H1 (cell line): ENCODE results near the gene ASXL3. TPM values are rescaled to one million over a fixed set of nuclear protein-coding genes. Genes with fewer than 3 reads are reported as not detected.

Experiments used
- CTCF ChIA-PET: fragments of 300-600 bp; sonication (Branson Sonifier 250); formaldehyde crosslinking; loops from one replicate; lab custom pipeline; 2021; ENCODE audit not compliant: partially characterized antibody; lab: Charles Lee
- POLR2A ChIA-PET: fragments of 300-600 bp; sonication (Branson Sonifier 250); formaldehyde crosslinking; loops from one replicate; lab custom pipeline; 2021; ENCODE audit warnings: inconsistent platforms; ENCODE audit not compliant: partially characterized antibody; lab: Charles Lee
- DNase-seq, 2 experiments: peaks; one replicate each; pipeline versions ENCODE4 v3.0.0 to v3.0.0-alpha.2; 2010 to 2022; ENCODE audit warnings: low spot score in 2 of 2, low read depth in 1 of 2, mixed read lengths in 1 of 2
- FAIRE-seq: peaks from 2 replicates; lab custom pipeline; 2011; peaks lifted over from hg19 to GRCh38; lab: Jason Lieb, UNC
- H2AFZ ChIP-seq: 2 replicates; pipeline ENCODE4 v1.8.1; 2012; ENCODE audit warnings: low read length, inconsistent platforms
- H2AK5ac ChIP-seq: 2 replicates; pipeline ENCODE4 v1.6.1; 2013; ENCODE audit warnings: low read depth, low read length
- H2BK120ac ChIP-seq: replicated peaks from 2 replicates; pipeline ENCODE3; 2013; ENCODE audit warnings: low read depth, low read length, inconsistent platforms
- H2BK12ac ChIP-seq: 2 replicates; pipeline ENCODE4 v1.6.1; 2013; ENCODE audit warnings: low read depth, low read length
- H2BK15ac ChIP-seq: 2 replicates; pipeline ENCODE4 v1.6.1; 2013; ENCODE audit warnings: low read length
- H2BK20ac ChIP-seq: 2 replicates; pipeline ENCODE4 v1.6.1; 2013; ENCODE audit warnings: low read length
- H2BK5ac ChIP-seq: 2 replicates; pipeline ENCODE4 v1.6.1; 2013; ENCODE audit warnings: low read depth, low read length
- H3K14ac ChIP-seq: 2 replicates; pipeline ENCODE4 v1.6.1; 2013; ENCODE audit warnings: inconsistent platforms; ENCODE audit not compliant: insufficient read length
- H3K18ac ChIP-seq: 2 replicates; pipeline ENCODE4 v1.6.1; 2013; ENCODE audit warnings: low read length; ENCODE audit errors: extremely low read depth
- H3K23ac ChIP-seq: 2 replicates; pipeline ENCODE4 v1.6.1; 2013; ENCODE audit warnings: inconsistent platforms; ENCODE audit not compliant: insufficient read length
- H3K23me2 ChIP-seq: 2 replicates; pipeline ENCODE4 v1.6.1; 2013; ENCODE audit warnings: low read depth, low read length
- H3K27ac ChIP-seq: 2 replicates; pipeline ENCODE4 v1.6.1; 2011; ENCODE audit warnings: low read depth, low read length, inconsistent platforms
- H3K27me3 ChIP-seq, 4 experiments: replicated peaks in 1 of 4; 1 replicate in 1 of 4; 2 replicates in 3 of 4; pipeline versions ENCODE4 v1.6.1 to v1.8.1; 2011 to 2013; ENCODE audit warnings: low read length in 3 of 4, mild to moderate bottlenecking in 3 of 4, inconsistent platforms in 2 of 4, mixed read lengths in 2 of 4, moderate library complexity in 1 of 4; ENCODE audit not compliant: control insufficient read depth in 3 of 4, insufficient read depth in 3 of 4; ENCODE audit errors: extremely low read depth in 1 of 4
- H3K36me3 ChIP-seq, 4 experiments: 2 replicates each; pipeline versions ENCODE4 v1.6.1 to v1.8.1; 2011 to 2013; ENCODE audit warnings: mild to moderate bottlenecking in 4 of 4, low read length in 3 of 4, moderate library complexity in 2 of 4, control low read depth in 1 of 4, inconsistent platforms in 1 of 4; ENCODE audit not compliant: insufficient read depth in 4 of 4, control insufficient read depth in 2 of 4
- H3K4ac ChIP-seq: replicated peaks from 2 replicates; pipeline ENCODE3; 2013; ENCODE audit warnings: low read length, low read depth, mixed read lengths, inconsistent platforms; ENCODE audit not compliant: insufficient read length
- H3K4me1 ChIP-seq, 4 experiments: replicated peaks in 1 of 4; 1 replicate in 1 of 4; 2 replicates in 3 of 4; pipeline versions ENCODE4 v1.6.1 to v1.8.1; 2011 to 2013; ENCODE audit warnings: low read length in 3 of 4, inconsistent platforms in 2 of 4, mixed read lengths in 1 of 4; ENCODE audit not compliant: insufficient read depth in 4 of 4, control insufficient read depth in 3 of 4
- H3K4me2 ChIP-seq, 2 experiments: 2 replicates each; pipeline versions ENCODE4 v1.6.1 to v1.8.1; 2011 to 2013; ENCODE audit warnings: low read depth in 2 of 2, low read length in 2 of 2, control low read depth in 1 of 2, inconsistent platforms in 1 of 2, mild to moderate bottlenecking in 1 of 2; ENCODE audit not compliant: insufficient read depth in 1 of 2
- H3K4me3 ChIP-seq, 4 experiments: fragments of 200-600, 300-600 bp in 1 of 4; sonication (generic), shearing (Covaris generic), sonication (Bioruptor Twin) in 1 of 4; 2 replicates each; pipeline versions ENCODE4 v1.5.1 to v1.8.1; 2011 to 2016; ENCODE audit warnings: low read length in 4 of 4, low read depth in 3 of 4, control low read depth in 2 of 4, inconsistent platforms in 2 of 4, mild to moderate bottlenecking in 2 of 4, mixed read lengths in 1 of 4, moderate library complexity in 1 of 4; ENCODE audit not compliant: insufficient read depth in 2 of 4; ENCODE audit errors: extremely low read depth in 1 of 4
- H3K56ac ChIP-seq: replicated peaks from 2 replicates; pipeline ENCODE3; 2013; ENCODE audit warnings: low read depth, mild to moderate bottlenecking, mixed read lengths, low read length, inconsistent platforms; ENCODE audit not compliant: insufficient read length
- H3K79me1 ChIP-seq: 2 replicates; pipeline ENCODE4 v1.6.1; 2013; ENCODE audit warnings: low read depth, low read length, control low read depth
- H3K79me2 ChIP-seq, 2 experiments: 2 replicates each; pipeline versions ENCODE4 v1.6.1 to v1.8.1; 2012 to 2013; ENCODE audit warnings: low read length in 2 of 2, mild to moderate bottlenecking in 2 of 2, inconsistent platforms in 1 of 2; ENCODE audit not compliant: insufficient read depth in 2 of 2, control insufficient read depth in 1 of 2
- H3K9ac ChIP-seq, 4 experiments: replicated peaks in 1 of 4; 1 replicate in 1 of 4; 2 replicates in 3 of 4; pipeline versions ENCODE4 v1.6.1 to v1.8.1; 2011 to 2013; ENCODE audit warnings: low read depth in 3 of 4, low read length in 3 of 4, control low read depth in 2 of 4, mild to moderate bottlenecking in 2 of 4, moderate library complexity in 2 of 4, inconsistent platforms in 1 of 4; ENCODE audit errors: extremely low read depth in 1 of 4
- H3K9me3 ChIP-seq, 2 experiments: 2 replicates each; pipeline versions ENCODE4 v1.6.1 to v1.8.1; 2012 to 2013; ENCODE audit warnings: mild to moderate bottlenecking in 2 of 2, moderate library complexity in 2 of 2, control low read depth in 1 of 2, inconsistent platforms in 1 of 2, low read depth in 1 of 2, low read length in 1 of 2, mixed read lengths in 1 of 2; ENCODE audit not compliant: insufficient read depth in 2 of 2
- H4K20me1 ChIP-seq, 2 experiments: replicated peaks in 1 of 2; 2 replicates each; pipeline versions ENCODE3 to v1.8.1; 2011 to 2013; ENCODE audit warnings: inconsistent platforms in 2 of 2, low read length in 2 of 2, mild to moderate bottlenecking in 1 of 2; ENCODE audit not compliant: insufficient read depth in 2 of 2, control insufficient read depth in 1 of 2
- H4K5ac ChIP-seq: 2 replicates; pipeline ENCODE4 v1.6.1; 2013; ENCODE audit warnings: low read length, low read depth, mixed read lengths, inconsistent platforms; ENCODE audit not compliant: insufficient read length
- H4K8ac ChIP-seq: 2 replicates; pipeline ENCODE4 v1.8.0; 2013; ENCODE audit warnings: mild to moderate bottlenecking, moderate library complexity, low read length, inconsistent platforms; ENCODE audit not compliant: insufficient read depth; ENCODE audit errors: extremely low read depth
- H4K91ac ChIP-seq: replicated peaks from 2 replicates; pipeline ENCODE3; 2013; ENCODE audit warnings: low read length, mixed read lengths, inconsistent platforms; ENCODE audit not compliant: insufficient read length
- BACH1 ChIP-seq: IDR thresholded peaks from 2 replicates; pipeline ENCODE4 v1.6.1; 2012; ENCODE audit warnings: low read length, improper control_type of control experiment
- CBX8 ChIP-seq: fragments of 300-800, 300-1000 bp; sonication (generic); IDR thresholded peaks from 2 replicates; pipeline ENCODE4 v1.7.1; 2016; ENCODE audit warnings: low read depth, low read length, borderline replicate concordance
- CHD2 ChIP-seq: IDR thresholded peaks from 2 replicates; pipeline ENCODE4 v1.6.1; 2012; ENCODE audit warnings: low read length, improper control_type of control experiment
- CREB1 ChIP-seq: IDR thresholded peaks from 2 replicates; pipeline ENCODE4 v1.6.1; 2012; ENCODE audit warnings: inconsistent platforms
- EP300 ChIP-seq, 2 experiments: IDR thresholded peaks; 1 replicate in 1 of 2; 2 replicates in 1 of 2; pipeline ENCODE4 v1.6.1; 2011 to 2012; ENCODE audit warnings: low read depth in 2 of 2, low read length in 2 of 2, mild to moderate bottlenecking in 2 of 2, borderline replicate concordance in 1 of 2, inconsistent platforms in 1 of 2, moderate library complexity in 1 of 2
- GTF2F1 ChIP-seq: IDR thresholded peaks from 2 replicates; pipeline ENCODE4 v1.6.1; 2012; ENCODE audit warnings: low read depth, low read length, improper control_type of control experiment, borderline replicate concordance
- HDAC6 ChIP-seq: IDR thresholded peaks from one replicate; pipeline ENCODE4 v1.7.1; 2012; ENCODE audit warnings: low read depth, mild to moderate bottlenecking, inconsistent platforms, low read length, moderate library complexity
- KDM4A ChIP-seq: IDR thresholded peaks from one replicate; pipeline ENCODE4 v1.7.1; 2012; ENCODE audit warnings: low read depth, mild to moderate bottlenecking, moderate library complexity, low read length, inconsistent platforms; ENCODE audit not compliant: severe bottlenecking
- NRF1 ChIP-seq: IDR thresholded peaks from 2 replicates; pipeline ENCODE4 v1.6.1; 2011; ENCODE audit warnings: mild to moderate bottlenecking, low read depth, low read length, improper control_type of control experiment
- POLR2AphosphoS5 ChIP-seq: IDR thresholded peaks from 2 replicates; pipeline ENCODE4 v1.6.1; 2011; ENCODE audit warnings: low read depth, low read length
- SIN3A ChIP-seq, 2 experiments: IDR thresholded peaks in 1 of 2; conservative IDR thresholded peaks in 1 of 2; 2 replicates each; pipeline ENCODE4 v1.6.1; 2011 to 2012; ENCODE audit warnings: low read length in 2 of 2, improper control_type of control experiment in 1 of 2, low read depth in 1 of 2, mild to moderate bottlenecking in 1 of 2
- SP4 ChIP-seq: IDR thresholded peaks from 2 replicates; pipeline ENCODE4 v1.6.1; 2012; ENCODE audit warnings: low read length, inconsistent platforms
- whole genome bisulfite sequencing, 2 experiments: shearing (Covaris generic) in 1 of 2; methylation state at CpG; one replicate each; pipeline versions ENCODE4 v1.1.6 to v1.1.7; 2013 to 2015; ENCODE audit warnings: low lambda C conversion rate in 2 of 2, mixed read lengths in 2 of 2, inconsistent platforms in 1 of 2, low coverage in 1 of 2, missing lambda C conversion rate in 1 of 2; ENCODE audit not compliant: insufficient replicate concordance in 2 of 2, insufficient coverage in 1 of 2, insufficient read length in 1 of 2; ENCODE audit errors: extremely low coverage in 1 of 2, missing lambda C conversion rate in 1 of 2; 5-methylcytosine and 5-hydroxymethylcytosine counted together
- polyA plus RNA-seq, 7 experiments: library from polyadenylated mRNA; depleted of rRNA in 3 of 7; stranded (reverse) in 5 of 7; unstranded in 2 of 7; fragments of >200 nt in 5 of 7; fragments of 200-250 nt in 2 of 7; gene quantifications; 1 replicate in 5 of 7; 2 replicates in 1 of 7; 4 replicates in 1 of 7; pipeline versions ENCODE4 v1.2.1 to v1.2.3, GENCODE V29; 2011 to 2013; ENCODE audit warnings: missing spikeins in 2 of 7, mixed read lengths in 2 of 7
- total RNA-seq: library from RNA; stranded (reverse); fragmentation: NEBNext Ultra II Directional; extraction: Animal tissue kit (Norgen Biotek cat#: 25700); gene quantifications from 2 replicates; pipeline ENCODE4 v1.2.1, GENCODE V29; 2021
- TF ChIP-seq, protein P1 (sequence below): IDR thresholded peaks from 2 replicates; pipeline ENCODE4 v1.6.1; 2012; ENCODE audit warnings: inconsistent platforms

ASXL3 gene
- total and polyA plus RNA-seq, 2 of the 8 experiments (the other 6 are each of a cell fraction or from before 2014, with no cell fraction given): 0.08 to 1.3 TPM

DNA sequence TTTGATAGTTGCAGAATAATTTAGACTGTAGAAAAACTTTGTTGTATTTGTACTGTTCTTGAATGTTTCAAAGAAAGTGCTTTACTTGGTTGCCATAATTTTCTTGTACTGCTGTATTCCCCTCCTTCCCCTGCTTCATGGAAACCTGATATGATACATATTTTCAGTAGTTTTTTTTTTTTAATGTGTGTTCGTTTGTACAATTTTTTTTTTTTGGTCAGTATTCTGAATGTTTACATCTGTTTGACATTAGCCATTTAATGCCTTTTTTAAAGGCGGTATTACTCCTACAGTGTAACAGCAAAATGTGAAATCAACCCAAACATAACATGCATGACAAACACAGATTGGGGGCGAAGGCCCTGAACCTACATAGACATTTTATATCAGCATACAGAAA lies 172.3 kb downstream of the ASXL3 start:
- H2BK120ac ChIP-seq: no peak overlapping the region
- H3K4me3 ChIP-seq: no peak overlapping the region
- H2BK12ac ChIP-seq: no peak overlapping the region
- no peak overlapping the region for H2BK15ac ChIP-seq
- no peaks in the 10 kb centered on the region for H3K27me3 ChIP-seq
- H3K9ac ChIP-seq: no peak overlapping the region
- no peaks in the 10 kb centered on the region for H3K23me2 ChIP-seq
- no peaks in the 10 kb centered on the region for H3K9me3 ChIP-seq
- no peak overlapping the region for H4K5ac ChIP-seq
- H3K79me1 ChIP-seq: no peaks in the 10 kb centered on the region
- no peak overlapping the region for H2AFZ ChIP-seq
- H4K8ac ChIP-seq: no peak overlapping the region
- H4K91ac ChIP-seq: no peak overlapping the region
- H3K18ac ChIP-seq: no peak overlapping the region
- no peak overlapping the region for H3K27ac ChIP-seq
- H3K56ac ChIP-seq: no peak overlapping the region
- no peak overlapping the region for H2AK5ac ChIP-seq
- DNase-seq: no peak
- no peak overlapping the region for H3K4ac ChIP-seq
- POLR2A ChIA-PET: no interaction called here
- no peak overlapping the region for H3K4me2 ChIP-seq
- TF ChIP-seq EP300 (IDR thresholded peaks at IDR 0.05; ENCODE audit: borderline replicate concordance in 1 of 2, low read depth in 2 of 2, low read length in 2 of 2) (no peak), BACH1 (no peak), CHD2 (no peak), SIN3A (conservative IDR thresholded peaks at IDR 0.05 in 1 of 2, IDR thresholded peaks at IDR 0.05 in 1 of 2; ENCODE audit: low read depth in 1 of 2, low read length in 2 of 2) (no peak), CREB1 (no peak), HDAC6 (no peak), NRF1 (no peak), GTF2F1 (no peak), CBX8 (no peak), KDM4A (no peak), POLR2AphosphoS5 (no peak), SP4 (no peak)
- TF ChIP-seq, protein P1, sequence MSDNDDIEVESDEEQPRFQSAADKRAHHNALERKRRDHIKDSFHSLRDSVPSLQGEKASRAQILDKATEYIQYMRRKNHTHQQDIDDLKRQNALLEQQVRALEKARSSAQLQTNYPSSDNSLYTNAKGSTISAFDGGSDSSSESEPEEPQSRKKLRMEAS: no peak
- no peak overlapping the region for H3K14ac ChIP-seq
- H4K20me1 ChIP-seq: no peaks in the 10 kb centered on the region
- no peaks in the 10 kb centered on the region for H3K79me2 ChIP-seq
- no peak for FAIRE-seq
- 85% methylated on average over 3 of the region's 3 CpGs; no CpG with 5 or more reads in 1 of the 2 experiments for WGBS, 2 experiments
- no peak overlapping the region for H2BK20ac ChIP-seq
- no peaks in the 10 kb centered on the region for H3K36me3 ChIP-seq
- CTCF ChIA-PET: interaction anchor here (1.2 to 2.1 kb wide), 2 partner anchors 14 to 372 kb away, joined by 4 to 8 read pairs; no protein-coding TSS in a partner anchor
- peaks cover 0 to 3% (median 0%) of the 10 kb centered on the region in 4 experiments; a peak in 2 of 7 replicates for H3K4me1 ChIP-seq
- no peak overlapping the region for H2BK5ac ChIP-seq
- H3K23ac ChIP-seq: no peak overlapping the region
